Glutamatergic neuron (in vitro differentiated cells): ENCODE data around the gene COA1. TPM values are rescaled to one million over a fixed set of nuclear protein-coding genes. Genes with fewer than 3 reads are reported as not detected.

Experiments
- DNase-seq: peaks from one replicate; pipeline ENCODE4 v3.0.0; 2022
- H3K27ac Mint-ChIP-seq: one replicate; pipeline ENCODE4 v1.8.0; 2020; ENCODE audit warnings: mild to moderate bottlenecking, mixed read lengths, inconsistent platforms; ENCODE audit not compliant: unreplicated experiment
- H3K27me3 Mint-ChIP-seq: one replicate; pipeline ENCODE4 v1.8.0; 2020; ENCODE audit warnings: mild to moderate bottlenecking, moderate library complexity, mixed read lengths, inconsistent platforms; ENCODE audit not compliant: unreplicated experiment
- H3K36me3 Mint-ChIP-seq: one replicate; pipeline ENCODE4 v1.8.0; 2020; ENCODE audit warnings: mild to moderate bottlenecking, mixed read lengths, inconsistent platforms; ENCODE audit not compliant: unreplicated experiment
- H3K4me1 Mint-ChIP-seq: one replicate; pipeline ENCODE4 v1.8.0; 2020; ENCODE audit warnings: mild to moderate bottlenecking, low read depth, mixed read lengths, inconsistent platforms; ENCODE audit not compliant: unreplicated experiment
- H3K4me3 Mint-ChIP-seq: one replicate; pipeline ENCODE4 v1.8.0; 2020; ENCODE audit warnings: mild to moderate bottlenecking, mixed read lengths, inconsistent platforms; ENCODE audit not compliant: unreplicated experiment
- H3K9me3 Mint-ChIP-seq: one replicate; pipeline ENCODE4 v1.8.0; 2020; ENCODE audit warnings: mild to moderate bottlenecking, moderate library complexity, mixed read lengths, inconsistent platforms; ENCODE audit not compliant: unreplicated experiment
- CTCF ChIP-seq: fragments of 200-600 bp; sonication (generic); IDR thresholded peaks from one replicate; pipeline ENCODE4 v1.5.0; 2021; ENCODE audit not compliant: partially characterized antibody, unreplicated experiment
- total RNA-seq: library from RNA; stranded (reverse); fragmentation: NEBNext Ultra II Directional; extraction: Animal tissue kit (Norgen Biotek cat#: 25700); gene quantifications from one replicate; pipeline ENCODE4 v1.2.1, GENCODE V29; 2021; ENCODE audit not compliant: unreplicated experiment

COA1 gene
- total RNA-seq, 1 donor from 2014 or later, result 73.7 TPM

GRCh38 chr7:43656997-43657396 lies 72.3 kb downstream of the COA1 start:
- Mint-ChIP-seq H3K9me3 (no peaks in the 10 kb centered on the region), H3K4me1 (peaks cover 10% of the 10 kb centered on the region), H3K4me3 (no peak overlapping the region), H3K27ac (no peak overlapping the region), H3K27me3 (peaks cover 2% of the 10 kb centered on the region), H3K36me3 (no peaks in the 10 kb centered on the region)
- DNase-seq, result no peak
- TF ChIP-seq CTCF, result no peak

GRCh38 chr7:43655584-43655983 lies 73.7 kb downstream of the COA1 start:
- no peak overlapping the region for H3K27ac Mint-ChIP-seq

GRCh38 chr7:43653891-43654504 lies 75.3 kb downstream of the COA1 start:
- Mint-ChIP-seq H3K27me3 (no peaks in the 10 kb centered on the region), H3K4me1 (peaks cover 20% of the 10 kb centered on the region), H3K27ac (no peak overlapping the region), H3K4me3 (no peak overlapping the region), H3K9me3 (no peaks in the 10 kb centered on the region), H3K36me3 (no peaks in the 10 kb centered on the region)
- no peak for DNase-seq
- no peak for TF ChIP-seq CTCF

More at GRCh38 chr7:43655584-43655983, 73.7 kb downstream of the COA1 start:
- Mint-ChIP-seq H3K9me3 (no peaks in the 10 kb centered on the region), H3K4me3 (no peak overlapping the region), H3K36me3 (no peaks in the 10 kb centered on the region), H3K4me1 (peaks cover 15% of the 10 kb centered on the region), H3K27me3 (no peaks in the 10 kb centered on the region)
- no peak for DNase-seq
- no peak for TF ChIP-seq CTCF

- no peak overlapping the region for H3K27ac Mint-ChIP-seq
- no peaks in the 10 kb centered on the region for H3K27me3 Mint-ChIP-seq
- peaks cover 23% of the 10 kb centered on the region for H3K4me1 Mint-ChIP-seq
- H3K4me3 Mint-ChIP-seq, result no peak overlapping the region
- no peak for DNase-seq
- no peak for TF ChIP-seq CTCF
- no peaks in the 10 kb centered on the region for H3K9me3 Mint-ChIP-seq
- no peaks in the 10 kb centered on the region for H3K36me3 Mint-ChIP-seq
These were observed 75.9 kb downstream of the COA1 start for GRCh38 chr7:43653466-43653865.

GRCh38 chr7:43652364-43652763 lies 77.0 kb downstream of the COA1 start:
- no peak for TF ChIP-seq CTCF
- Mint-ChIP-seq H3K27me3 (no peaks in the 10 kb centered on the region), H3K36me3 (no peaks in the 10 kb centered on the region), H3K4me1 (peaks cover 31% of the 10 kb centered on the region), H3K9me3 (peaks cover 5% of the 10 kb centered on the region), H3K27ac (no peak overlapping the region), H3K4me3 (no peak overlapping the region)
- DNase-seq, result no peak
